Fibroblast of the conjunctiva (primary cell): Measurements from ENCODE around the gene NUB1.
"Not testable (repeated sequence)": the region's sequence is repeated elsewhere in the genome, so short reads cannot be mapped to it uniquely, and the experiment has no call there.

Experiments used
- DNase-seq: peaks from one replicate; pipeline ENCODE4 v3.0.0-alpha.2; 2010; ENCODE audit warnings: low read depth

The NUB1 gene

GRCh38 chr7:151341357-151342101 is at the start of gene NUB1:
TSS of gene NUB1 (plus strand) at chr7:151341812. CDS start at chr7:151345350, 3,538 bp downstream.
- DNase-seq, result peak; percentile 52

- DNase-seq, result no peak
These were observed 48.8 kb upstream of the NUB1 start for GRCh38 chr7:151292850-151293249.

- DNase-seq, result no peak
These were observed 45.2 kb upstream of the NUB1 start for GRCh38 chr7:151296202-151296992.

GRCh38 chr7:151298765-151299164 is 42.8 kb upstream of the NUB1 start:
- no peak for DNase-seq

- DNase-seq, result no peak
These were observed 42.1 kb upstream of the NUB1 start for GRCh38 chr7:151299530-151299929.

- no peak for DNase-seq
These were observed 41.5 kb upstream of the NUB1 start for GRCh38 chr7:151299940-151300645.

GRCh38 chr7:151301471-151302462 is 39.8 kb upstream of the NUB1 start:
- no peak for DNase-seq

GRCh38 chr7:151304251-151304650 is 37.4 kb upstream of the NUB1 start:
- DNase-seq, result not testable (repeated sequence)

- DNase-seq, result no peak
These were observed 36.8 kb upstream of the NUB1 start for GRCh38 chr7:151304856-151305255.

- no peak for DNase-seq
These were observed 35.2 kb upstream of the NUB1 start for GRCh38 chr7:151306374-151306773.

GRCh38 chr7:151306860-151307259 is 34.8 kb upstream of the NUB1 start:
- DNase-seq, result no peak

GRCh38 chr7:151307536-151307935 is 34.1 kb upstream of the NUB1 start:
- DNase-seq, result no peak

GRCh38 chr7:151308256-151308655 is 33.4 kb upstream of the NUB1 start:
- DNase-seq, result no peak

GRCh38 chr7:151308791-151309190 is 32.8 kb upstream of the NUB1 start:
- DNase-seq, result no peak

- no peak for DNase-seq
These were observed 32.3 kb upstream of the NUB1 start for GRCh38 chr7:151309311-151309710.

- no peak for DNase-seq
These were observed 31.0 kb upstream of the NUB1 start for GRCh38 chr7:151310578-151310977.

GRCh38 chr7:151311294-151311864 is 30.2 kb upstream of the NUB1 start:
- no peak for DNase-seq

GRCh38 chr7:151312356-151312755 is 29.3 kb upstream of the NUB1 start:
- DNase-seq, result no peak

- DNase-seq, result no peak
These were observed 28.5 kb upstream of the NUB1 start for GRCh38 chr7:151312831-151313809.

- no peak for DNase-seq
These were observed 27.8 kb upstream of the NUB1 start for GRCh38 chr7:151313857-151314256.
